Muscle of leg (tissue), 11 donors: ENCODE measurements around the gene TMEM225. TPM values are rescaled to one million over a fixed set of nuclear protein-coding genes. Genes with fewer than 3 reads are reported as not detected.

Experiments
- DNase-seq: peaks from one replicate; pipeline ENCODE4 v3.0.0; 2013
- H3K27ac ChIP-seq: one replicate; pipeline ENCODE4 v1.5.1; 2013; ENCODE audit warnings: mild to moderate bottlenecking, low read length, control low read depth
- H3K27me3 ChIP-seq: one replicate; pipeline ENCODE4 v1.6.1; 2013; ENCODE audit warnings: low read length; ENCODE audit not compliant: control insufficient read depth, insufficient read depth
- H3K36me3 ChIP-seq: one replicate; pipeline ENCODE4 v1.6.1; 2013; ENCODE audit warnings: low read length; ENCODE audit not compliant: control insufficient read depth, insufficient read depth
- H3K4me1 ChIP-seq: one replicate; pipeline ENCODE4 v1.6.1; 2013; ENCODE audit warnings: low read length; ENCODE audit not compliant: control insufficient read depth, insufficient read depth
- H3K4me3 ChIP-seq: one replicate; pipeline ENCODE4 v1.5.1; 2013; ENCODE audit warnings: low read length, control low read depth
- H3K9me3 ChIP-seq: replicated peaks from 2 replicates; pipeline ENCODE4 v1.6.1; 2013; ENCODE audit warnings: low read depth, low read length; ENCODE audit not compliant: control insufficient read depth
- WGBS: methylation state at CpG from one replicate; pipeline ENCODE4 v1.1.5; 2013; ENCODE audit warnings: missing lambda C conversion rate; ENCODE audit not compliant: insufficient coverage; 5-methylcytosine and 5-hydroxymethylcytosine counted together
- polyA plus RNA-seq, 8 donors: library from polyadenylated mRNA; unstranded; fragments of 120-200 nt; gene quantifications; one replicate each; pipeline versions ENCODE4 v1.2.1 to v1.2.3, GENCODE V29; 2013; ENCODE audit warnings: inconsistent platforms in 1 of 8, low replicate concordance in 1 of 8; ENCODE audit not compliant: insufficient read length in 8 of 8, insufficient read depth in 1 of 8
- total RNA-seq: library from RNA; stranded (reverse); fragments of 120-200 nt; gene quantifications from one replicate; pipeline ENCODE4 v1.2.4, GENCODE V29; 2013

The TMEM225 gene
- total and polyA plus RNA-seq, 9 donors, result not detected

DNA sequence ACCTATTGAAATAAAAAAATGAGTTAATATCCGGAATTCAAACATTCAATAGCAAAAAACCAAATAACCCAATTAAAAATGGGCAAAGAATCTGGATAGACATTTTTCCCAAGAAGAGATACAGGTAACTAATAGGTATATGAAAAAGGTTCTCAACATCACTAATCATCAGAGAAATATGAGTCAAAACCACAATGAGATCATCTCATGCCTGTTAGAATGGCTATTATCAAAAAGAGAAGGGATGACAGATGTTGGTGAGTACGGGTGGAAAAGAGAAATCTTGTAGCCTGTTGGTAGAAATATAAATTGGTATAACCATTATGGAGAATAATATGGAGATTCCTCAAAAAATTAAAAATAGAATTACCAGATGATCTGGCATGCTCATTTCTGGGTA, 52.4 kb downstream of the TMEM225 start:
- no peaks in the 10 kb centered on the region for H3K27me3 ChIP-seq
- no peak overlapping the region for H3K4me3 ChIP-seq
- no CpG with 5 or more reads among the region's 2 CpGs for WGBS
- no peaks in the 10 kb centered on the region for H3K4me1 ChIP-seq
- H3K36me3 ChIP-seq, result no peaks in the 10 kb centered on the region
- no peaks in the 10 kb centered on the region for H3K9me3 ChIP-seq
- H3K27ac ChIP-seq, result no peak overlapping the region
- DNase-seq, result no peak

Other genes starting within 250 kb of the TMEM225 start
- gene SCN3B, start 231.0 kb downstream of the TMEM225 start, total RNA-seq, result 12.8 TPM
- 10 to 100 TPM; 18.4 to 28.2 (median 19.3) TPM for gene SCN3B, start 231.0 kb downstream of the TMEM225 start, polyA plus RNA-seq
- 13.6 TPM for gene ZNF202, start 144.0 kb downstream of the TMEM225 start, total RNA-seq
- gene ZNF202, start 144.0 kb downstream of the TMEM225 start, polyA plus RNA-seq, result 10 to 100 TPM; 13.0 to 22.8 (median 16.7) TPM
- gene OR6X1, start 131.2 kb downstream of the TMEM225 start, total RNA-seq, result not detected
- gene OR6X1, start 131.2 kb downstream of the TMEM225 start, polyA plus RNA-seq, result not detected
- not detected for gene OR6M1, start 79.3 kb downstream of the TMEM225 start, total RNA-seq
- not detected for gene OR6M1, start 79.3 kb downstream of the TMEM225 start, polyA plus RNA-seq
- 0.04 TPM for gene OR8D4, start 16.5 kb upstream of the TMEM225 start, total RNA-seq
- gene OR8D4, start 16.5 kb upstream of the TMEM225 start, polyA plus RNA-seq, result under 1 TPM in 5 of 8 donors, not detected in 3; 0.06 to 0.09 (median 0.08) TPM
- gene OR4D5, start 53.9 kb upstream of the TMEM225 start, total RNA-seq, result 0.04 TPM
- not detected for gene OR4D5, start 53.9 kb upstream of the TMEM225 start, polyA plus RNA-seq
- not detected for gene OR6T1, start 58.2 kb upstream of the TMEM225 start, total RNA-seq
- gene OR6T1, start 58.2 kb upstream of the TMEM225 start, polyA plus RNA-seq, result not detected
- not detected for gene OR10S1, start 92.1 kb upstream of the TMEM225 start, total RNA-seq
- not detected for gene OR10S1, start 92.1 kb upstream of the TMEM225 start, polyA plus RNA-seq
- not detected for gene OR10G6, start 109.5 kb upstream of the TMEM225 start, total RNA-seq
- not detected for gene OR10G6, start 109.5 kb upstream of the TMEM225 start, polyA plus RNA-seq
- gene OR10G4, start 127.3 kb upstream of the TMEM225 start, total RNA-seq, result 0.04 TPM
- under 1 TPM in 2 of 8 donors, not detected in 6; 0.04 to 0.31 TPM for gene OR10G4, start 127.3 kb upstream of the TMEM225 start, polyA plus RNA-seq
- not detected for gene OR10G9, start 137.3 kb upstream of the TMEM225 start, total RNA-seq
- not detected for gene OR10G9, start 137.3 kb upstream of the TMEM225 start, polyA plus RNA-seq
- not detected for gene OR10G8, start 141.1 kb upstream of the TMEM225 start, total RNA-seq
- gene OR10G8, start 141.1 kb upstream of the TMEM225 start, polyA plus RNA-seq, result not detected
- not detected for gene OR10G7, start 155.7 kb upstream of the TMEM225 start, total RNA-seq
- not detected for gene OR10G7, start 155.7 kb upstream of the TMEM225 start, polyA plus RNA-seq
- 101 TPM for gene VWA5A, start 229.8 kb upstream of the TMEM225 start, total RNA-seq
- gene VWA5A, start 229.8 kb upstream of the TMEM225 start, polyA plus RNA-seq, result 100 to 1,000 TPM in 5 of 8 donors, 10 to 100 TPM in 3; 73.8 to 139 (median 106) TPM